Measurements from ENCODE around the gene NPHS1.

DNA sequence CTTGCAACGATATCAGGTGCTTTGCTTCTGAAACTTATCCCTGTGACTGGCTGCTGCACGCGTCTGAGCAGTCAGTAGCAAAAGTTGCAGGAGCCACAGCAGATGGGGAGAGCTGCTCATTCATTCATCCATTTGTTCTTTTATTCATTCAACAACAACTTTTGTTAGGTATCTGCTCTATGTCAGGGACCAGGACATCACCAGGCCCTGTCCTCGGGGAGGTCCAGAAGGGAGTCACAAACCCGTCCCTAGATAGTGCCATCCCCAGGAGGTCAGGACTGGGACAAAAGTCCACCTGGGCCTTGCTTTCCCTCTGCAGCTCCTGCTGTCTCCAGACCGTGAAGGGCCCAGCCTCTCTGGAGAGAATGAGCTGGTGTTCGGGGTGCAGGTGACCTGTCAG is 74.3 kb downstream of the NPHS1 start:
- TF ChIP-seq ZNF623 (tag by site-specific recombination; IDR thresholded peaks at IDR 0.05), result no peak
- TF ChIP-seq ZBTB1 (tag by site-specific recombination; IDR thresholded peaks at IDR 0.05), result no peak
- TF ChIP-seq, protein P1, sequence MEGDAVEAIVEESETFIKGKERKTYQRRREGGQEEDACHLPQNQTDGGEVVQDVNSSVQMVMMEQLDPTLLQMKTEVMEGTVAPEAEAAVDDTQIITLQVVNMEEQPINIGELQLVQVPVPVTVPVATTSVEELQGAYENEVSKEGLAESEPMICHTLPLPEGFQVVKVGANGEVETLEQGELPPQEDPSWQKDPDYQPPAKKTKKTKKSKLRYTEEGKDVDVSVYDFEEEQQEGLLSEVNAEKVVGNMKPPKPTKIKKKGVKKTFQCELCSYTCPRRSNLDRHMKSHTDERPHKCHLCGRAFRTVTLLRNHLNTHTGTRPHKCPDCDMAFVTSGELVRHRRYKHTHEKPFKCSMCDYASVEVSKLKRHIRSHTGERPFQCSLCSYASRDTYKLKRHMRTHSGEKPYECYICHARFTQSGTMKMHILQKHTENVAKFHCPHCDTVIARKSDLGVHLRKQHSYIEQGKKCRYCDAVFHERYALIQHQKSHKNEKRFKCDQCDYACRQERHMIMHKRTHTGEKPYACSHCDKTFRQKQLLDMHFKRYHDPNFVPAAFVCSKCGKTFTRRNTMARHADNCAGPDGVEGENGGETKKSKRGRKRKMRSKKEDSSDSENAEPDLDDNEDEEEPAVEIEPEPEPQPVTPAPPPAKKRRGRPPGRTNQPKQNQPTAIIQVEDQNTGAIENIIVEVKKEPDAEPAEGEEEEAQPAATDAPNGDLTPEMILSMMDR (tag by site-specific recombination; IDR thresholded peaks at IDR 0.05), result no peak
- TF ChIP-seq BCL11B (tag by site-specific recombination; IDR thresholded peaks at IDR 0.05; ENCODE audit: low read depth), result no peak
- TF ChIP-seq, protein P2, sequence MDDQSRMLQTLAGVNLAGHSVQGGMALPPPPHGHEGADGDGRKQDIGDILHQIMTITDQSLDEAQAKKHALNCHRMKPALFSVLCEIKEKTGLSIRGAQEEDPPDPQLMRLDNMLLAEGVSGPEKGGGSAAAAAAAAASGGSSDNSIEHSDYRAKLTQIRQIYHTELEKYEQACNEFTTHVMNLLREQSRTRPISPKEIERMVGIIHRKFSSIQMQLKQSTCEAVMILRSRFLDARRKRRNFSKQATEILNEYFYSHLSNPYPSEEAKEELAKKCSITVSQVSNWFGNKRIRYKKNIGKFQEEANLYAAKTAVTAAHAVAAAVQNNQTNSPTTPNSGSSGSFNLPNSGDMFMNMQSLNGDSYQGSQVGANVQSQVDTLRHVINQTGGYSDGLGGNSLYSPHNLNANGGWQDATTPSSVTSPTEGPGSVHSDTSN (CRISPR knock-in tag; IDR thresholded peaks at IDR 0.05), result no peak
- TF ChIP-seq, protein P3, sequence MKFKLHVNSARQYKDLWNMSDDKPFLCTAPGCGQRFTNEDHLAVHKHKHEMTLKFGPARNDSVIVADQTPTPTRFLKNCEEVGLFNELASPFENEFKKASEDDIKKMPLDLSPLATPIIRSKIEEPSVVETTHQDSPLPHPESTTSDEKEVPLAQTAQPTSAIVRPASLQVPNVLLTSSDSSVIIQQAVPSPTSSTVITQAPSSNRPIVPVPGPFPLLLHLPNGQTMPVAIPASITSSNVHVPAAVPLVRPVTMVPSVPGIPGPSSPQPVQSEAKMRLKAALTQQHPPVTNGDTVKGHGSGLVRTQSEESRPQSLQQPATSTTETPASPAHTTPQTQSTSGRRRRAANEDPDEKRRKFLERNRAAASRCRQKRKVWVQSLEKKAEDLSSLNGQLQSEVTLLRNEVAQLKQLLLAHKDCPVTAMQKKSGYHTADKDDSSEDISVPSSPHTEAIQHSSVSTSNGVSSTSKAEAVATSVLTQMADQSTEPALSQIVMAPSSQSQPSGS (tag by site-specific recombination; IDR thresholded peaks at IDR 0.05; ENCODE audit: low read depth), result no peak
- TF ChIP-seq, protein P4, sequence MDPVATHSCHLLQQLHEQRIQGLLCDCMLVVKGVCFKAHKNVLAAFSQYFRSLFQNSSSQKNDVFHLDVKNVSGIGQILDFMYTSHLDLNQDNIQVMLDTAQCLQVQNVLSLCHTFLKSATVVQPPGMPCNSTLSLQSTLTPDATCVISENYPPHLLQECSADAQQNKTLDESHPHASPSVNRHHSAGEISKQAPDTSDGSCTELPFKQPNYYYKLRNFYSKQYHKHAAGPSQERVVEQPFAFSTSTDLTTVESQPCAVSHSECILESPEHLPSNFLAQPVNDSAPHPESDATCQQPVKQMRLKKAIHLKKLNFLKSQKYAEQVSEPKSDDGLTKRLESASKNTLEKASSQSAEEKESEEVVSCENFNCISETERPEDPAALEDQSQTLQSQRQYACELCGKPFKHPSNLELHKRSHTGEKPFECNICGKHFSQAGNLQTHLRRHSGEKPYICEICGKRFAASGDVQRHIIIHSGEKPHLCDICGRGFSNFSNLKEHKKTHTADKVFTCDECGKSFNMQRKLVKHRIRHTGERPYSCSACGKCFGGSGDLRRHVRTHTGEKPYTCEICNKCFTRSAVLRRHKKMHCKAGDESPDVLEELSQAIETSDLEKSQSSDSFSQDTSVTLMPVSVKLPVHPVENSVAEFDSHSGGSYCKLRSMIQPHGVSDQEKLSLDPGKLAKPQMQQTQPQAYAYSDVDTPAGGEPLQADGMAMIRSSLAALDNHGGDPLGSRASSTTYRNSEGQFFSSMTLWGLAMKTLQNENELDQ (tag by site-specific recombination; IDR thresholded peaks at IDR 0.05; ENCODE audit: low read depth), result no peak
- TF ChIP-seq YY1 (tag by site-specific recombination; IDR thresholded peaks at IDR 0.05), result no peak
- no peak for TF ChIP-seq TRIM28 (IDR thresholded peaks at IDR 0.05; ENCODE audit: borderline replicate concordance, low read length)

All from HEK293 (cell line).